ENCODE measurements around the gene MILR1.

GRCh38 chr17:64506201-64506575, 57.3 kb downstream of the MILR1 start, which contains the start of gene DDX5:
- TF ChIP-seq CTCF (IDR thresholded peaks at IDR 0.05) (no peak), ZFX (IDR thresholded peaks at IDR 0.05; ENCODE audit: borderline replicate concordance) (no peak)
